ENCODE results near the gene PACRG. TPM values are rescaled to one million over a fixed set of nuclear protein-coding genes. Genes with fewer than 3 reads are reported as not detected.

The PACRG gene
- total and polyA plus RNA-seq, 4 donors = 0.47 to 3.8 (median 2.4) TPM

- Histone ChIP-seq H3K36me3 (ENCODE audit: control insufficient read depth in 4 of 4, insufficient read depth in 3 of 4, low read depth in 1 of 4, low read length in 3 of 4) (no peaks in the 10 kb centered on the region), H3K27ac (ENCODE audit: low read depth in 1 of 2, low read length in 2 of 2) (no peak overlapping the region), H3K27me3 (ENCODE audit: control insufficient read depth in 4 of 4, insufficient read depth in 4 of 4, low read length in 3 of 4) (no peaks in the 10 kb centered on the region), H3K9me3 (ENCODE audit: control insufficient read depth in 4 of 4, low read length in 3 of 4) (no peaks in the 10 kb centered on the region), H3K9ac (ENCODE audit: low read depth in 1 of 2, low read length in 2 of 2) (no peak overlapping the region), H3K4me1 (ENCODE audit: control insufficient read depth in 4 of 4, insufficient read depth in 4 of 4, low read length in 3 of 4) (peaks cover 0 to 7% (median 3%) of the 10 kb centered on the region in 4 donors), H3K4me3 (ENCODE audit: low read depth in 1 of 3, low read length in 3 of 3) (peak overlapping the region in 1 of 3 donors; percentile 15)
- WGBS = 27% methylated on average over 1 of the region's 1 CpG
- TF ChIP-seq RAD21 (IDR thresholded peaks at IDR 0.05) = peak in 1 of 2 donors; percentile 57
- TF ChIP-seq GABPA (IDR thresholded peaks at IDR 0.05 in 1 of 2, conservative IDR thresholded peaks at IDR 0.05 in 1 of 2) = no peak
- TF ChIP-seq NR2F2 (IDR thresholded peaks at IDR 0.05) = peak; percentile 77
- peak; percentile 92 for TF ChIP-seq HNF4G (IDR thresholded peaks at IDR 0.05)
- peak; percentile 49 for TF ChIP-seq FOXA1 (IDR thresholded peaks at IDR 0.05)
- TF ChIP-seq FOXA2 (IDR thresholded peaks at IDR 0.05) = peak; percentile 81
- peak; percentile 52 for TF ChIP-seq REST (IDR thresholded peaks at IDR 0.05)
- TF ChIP-seq HNF4A (conservative IDR thresholded peaks at IDR 0.05) = peak; percentile 96 to 98
- peak; percentile 87 for TF ChIP-seq ATF3 (IDR thresholded peaks at IDR 0.05)
- TF ChIP-seq EGR1 (IDR thresholded peaks at IDR 0.05; ENCODE audit: low read depth in 2 of 2) = no peak
- peak; percentile 82 for TF ChIP-seq ZBTB33 (IDR thresholded peaks at IDR 0.05)
- TF ChIP-seq MAX (IDR thresholded peaks at IDR 0.05) = peak; percentile 35
- peak; percentile 86 for TF ChIP-seq YY1 (IDR thresholded peaks at IDR 0.05)
- TF ChIP-seq JUND (IDR thresholded peaks at IDR 0.05) = peak; percentile 51 to 77
- peak; percentile 78 to 82 for TF ChIP-seq RXRA (IDR thresholded peaks at IDR 0.05)
- peak; percentile 98 for TF ChIP-seq SP1 (IDR thresholded peaks at IDR 0.05)
- no peak for TF ChIP-seq TAF1 (conservative IDR thresholded peaks at IDR 0.05)
- no peak for TF ChIP-seq CTCF (IDR thresholded peaks at IDR 0.05; ENCODE audit: low read depth, low read length, missing input control)
- no peak for DNase-seq (ENCODE audit: low spot score)
Measured at GRCh38 chr6:162681447-162681846, 46.3 kb upstream of the PACRG start.
